ENCODE data around the gene NR2C2AP. TPM values are rescaled to one million over a fixed set of nuclear protein-coding genes. Genes with fewer than 3 reads are reported as not detected.

The NR2C2AP gene
- total RNA-seq, 4 donors from 2014 or later, result 5.0 to 11.6 (median 8.7) TPM

DNA sequence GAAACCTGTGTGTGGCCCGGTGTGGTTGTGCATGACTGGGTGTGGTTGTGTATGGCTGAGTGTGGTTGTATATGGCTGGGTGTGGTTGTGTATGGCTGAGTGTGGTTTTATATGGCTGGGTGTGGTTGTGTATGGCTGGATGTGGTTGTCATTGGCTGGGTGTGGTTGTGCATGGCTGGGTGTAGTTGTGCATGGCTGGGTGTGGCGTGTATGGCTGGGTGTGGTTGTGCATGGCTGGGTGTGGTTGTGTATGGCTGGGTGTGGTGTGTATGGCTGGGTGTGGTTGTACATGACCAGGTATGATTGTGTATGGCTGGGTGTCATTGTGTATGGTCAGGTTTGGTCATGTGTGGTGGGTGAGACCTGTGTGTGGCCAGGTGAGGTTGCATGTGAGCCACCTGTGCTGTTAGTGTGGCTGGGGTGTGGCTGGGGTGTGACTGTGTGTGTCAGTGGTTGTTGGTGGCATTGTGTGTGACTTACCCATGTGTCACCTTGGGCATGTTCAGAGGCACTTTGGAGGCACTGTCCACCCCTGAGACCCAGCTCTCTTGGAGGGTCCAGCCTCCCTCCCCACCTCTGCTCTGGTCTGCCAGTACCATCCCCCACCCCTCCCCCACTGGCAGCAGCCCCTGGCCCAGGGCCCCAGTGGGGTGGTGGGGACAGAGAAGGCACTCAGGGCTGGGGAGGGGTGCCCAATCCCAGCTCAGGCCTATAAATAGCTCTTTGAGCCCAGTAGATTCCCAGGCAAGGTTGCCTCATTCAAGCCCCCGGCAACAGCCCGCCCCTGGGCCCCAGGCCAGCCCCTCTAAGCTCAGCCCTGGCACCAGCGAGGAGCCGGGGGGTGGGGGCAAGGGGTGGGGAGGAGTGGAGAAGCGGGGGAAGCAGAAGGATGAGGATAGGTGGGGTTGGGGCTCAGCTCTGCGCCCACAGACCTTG, 4.7 kb upstream of the NR2C2AP start:
- Histone ChIP-seq H3K9me3 (no peaks in the 10 kb centered on the region), H3K4me1 (peaks cover 0 to under 1% (median 0%) of the 10 kb centered on the region in 4 donors), H3K27me3 (peaks cover 0 to 20% of the 10 kb centered on the region in 2 donors), H3K4me3 (no peak overlapping the region), H3K27ac (peak overlapping the region in 1 of 4 donors; percentile 52), H3K36me3 (no peaks in the 10 kb centered on the region)
- no peak for TF ChIP-seq POLR2A (IDR thresholded peaks at IDR 0.05)
- TF ChIP-seq, protein P1, sequence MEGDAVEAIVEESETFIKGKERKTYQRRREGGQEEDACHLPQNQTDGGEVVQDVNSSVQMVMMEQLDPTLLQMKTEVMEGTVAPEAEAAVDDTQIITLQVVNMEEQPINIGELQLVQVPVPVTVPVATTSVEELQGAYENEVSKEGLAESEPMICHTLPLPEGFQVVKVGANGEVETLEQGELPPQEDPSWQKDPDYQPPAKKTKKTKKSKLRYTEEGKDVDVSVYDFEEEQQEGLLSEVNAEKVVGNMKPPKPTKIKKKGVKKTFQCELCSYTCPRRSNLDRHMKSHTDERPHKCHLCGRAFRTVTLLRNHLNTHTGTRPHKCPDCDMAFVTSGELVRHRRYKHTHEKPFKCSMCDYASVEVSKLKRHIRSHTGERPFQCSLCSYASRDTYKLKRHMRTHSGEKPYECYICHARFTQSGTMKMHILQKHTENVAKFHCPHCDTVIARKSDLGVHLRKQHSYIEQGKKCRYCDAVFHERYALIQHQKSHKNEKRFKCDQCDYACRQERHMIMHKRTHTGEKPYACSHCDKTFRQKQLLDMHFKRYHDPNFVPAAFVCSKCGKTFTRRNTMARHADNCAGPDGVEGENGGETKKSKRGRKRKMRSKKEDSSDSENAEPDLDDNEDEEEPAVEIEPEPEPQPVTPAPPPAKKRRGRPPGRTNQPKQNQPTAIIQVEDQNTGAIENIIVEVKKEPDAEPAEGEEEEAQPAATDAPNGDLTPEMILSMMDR (IDR thresholded peaks at IDR 0.05), result no peak
- no peak for DNase-seq

DNA sequence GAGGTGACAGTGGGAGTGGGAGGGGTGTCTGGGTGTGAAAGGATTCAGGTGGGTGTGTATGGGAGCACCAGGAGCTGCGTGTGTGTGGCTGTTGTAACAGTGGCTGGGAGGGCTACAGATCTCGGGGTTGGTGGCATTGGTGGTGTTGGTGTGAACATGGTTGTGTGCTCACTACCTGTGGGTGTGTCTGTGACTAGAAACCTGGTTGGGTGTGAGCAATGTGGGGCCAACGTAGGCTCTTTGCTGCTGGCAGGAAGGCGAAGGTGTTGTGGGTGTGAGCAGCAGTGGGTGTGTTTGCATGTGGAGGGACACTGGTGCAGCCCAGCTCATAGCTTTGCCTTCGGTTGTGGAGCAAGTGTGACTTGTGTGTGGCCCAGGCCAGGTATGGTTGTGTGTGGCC, 3.7 kb upstream of the NR2C2AP start:
- H3K27me3 ChIP-seq, result peaks cover 0 to 10% of the 10 kb centered on the region in 2 donors

DNA sequence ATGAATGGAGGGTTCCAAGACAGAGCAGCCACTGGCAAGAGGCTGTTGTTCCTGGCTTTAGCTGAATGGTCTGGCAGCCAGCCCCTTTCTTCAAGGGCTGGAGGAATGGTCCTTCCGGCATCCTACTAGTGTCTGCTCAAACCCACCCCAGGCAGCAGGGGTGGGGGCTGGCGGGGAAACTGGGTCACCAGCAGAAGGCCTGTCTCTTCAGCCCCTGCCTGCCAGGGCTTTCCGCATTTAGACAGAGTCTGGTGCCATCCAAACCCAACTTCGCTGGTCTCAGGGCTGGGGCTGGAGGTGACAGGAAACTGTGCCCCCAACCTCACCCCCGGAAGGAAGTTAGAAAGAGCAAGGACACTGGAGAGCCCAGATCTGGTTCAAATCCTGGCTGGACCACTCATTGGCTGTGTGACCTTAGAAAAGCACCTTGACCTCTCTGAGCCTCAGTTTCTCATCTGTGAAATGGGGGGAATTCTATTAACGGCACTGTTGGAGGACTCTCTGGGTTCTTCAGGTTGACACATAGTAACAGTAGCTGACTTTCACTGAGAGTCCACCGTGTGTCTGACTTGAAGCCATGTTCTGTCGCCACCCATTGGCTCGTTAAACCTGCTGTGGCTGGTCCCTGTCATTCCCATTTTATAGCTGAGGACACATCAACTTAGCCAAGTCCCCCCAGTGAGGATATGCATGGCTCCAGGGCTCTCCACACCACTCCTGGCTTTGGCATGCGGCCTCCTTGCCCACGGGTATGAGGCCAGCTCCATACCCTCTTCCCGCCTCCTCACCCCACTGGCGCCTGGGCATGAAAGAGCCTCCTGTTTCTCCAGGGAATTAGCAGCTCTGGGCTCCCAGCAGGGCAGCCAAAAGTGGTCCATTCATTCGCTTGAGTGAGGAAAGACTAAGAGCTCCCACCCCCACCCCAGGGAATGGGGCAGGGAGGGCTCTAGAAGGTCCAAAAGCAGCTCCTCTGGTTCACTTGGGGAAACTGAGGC, 2.5 kb upstream of the NR2C2AP start:
- Histone ChIP-seq H3K4me3 (no peak overlapping the region), H3K9me3 (no peaks in the 10 kb centered on the region)
- no peak for DNase-seq

More for the DNA sequence above, 3.7 kb upstream of the NR2C2AP start:
- H3K27ac ChIP-seq, result no peak overlapping the region
- no peaks in the 10 kb centered on the region for H3K36me3 ChIP-seq
- H3K4me1 ChIP-seq, result peaks cover 0 to 10% (median 5%) of the 10 kb centered on the region in 4 donors
- no peak for TF ChIP-seq POLR2A (IDR thresholded peaks at IDR 0.05)
- TF ChIP-seq, protein P1 (IDR thresholded peaks at IDR 0.05), result no peak
- no peak for DNase-seq
- no peaks in the 10 kb centered on the region for H3K9me3 ChIP-seq
- H3K4me3 ChIP-seq, result no peak overlapping the region

DNA sequence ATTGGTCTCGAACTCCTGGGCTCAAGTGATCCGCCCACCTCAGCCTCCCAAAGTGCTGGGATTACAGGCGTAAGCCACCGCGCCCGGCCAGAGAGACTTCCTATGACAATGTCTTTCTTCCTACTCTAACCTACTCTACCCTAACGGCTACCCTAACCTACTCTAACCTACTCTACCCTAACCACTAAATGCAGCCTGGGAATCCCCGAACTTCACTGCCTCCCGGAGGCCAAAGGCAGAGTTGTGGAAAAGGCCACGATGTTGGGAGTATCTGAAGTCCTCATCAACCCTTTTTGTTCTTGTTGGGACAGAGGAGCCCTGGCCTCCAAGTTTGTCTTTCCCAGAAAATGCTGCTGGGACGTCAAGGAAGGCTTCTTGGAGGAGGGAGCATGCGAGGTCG, 967 bp upstream of the NR2C2AP start:
- peaks cover 0 to 11% (median 0%) of the 10 kb centered on the region in 3 donors for H3K36me3 ChIP-seq
- no peak for TF ChIP-seq POLR2A (IDR thresholded peaks at IDR 0.05)
- peaks cover 0 to 12% (median 5%) of the 10 kb centered on the region in 4 donors for H3K4me1 ChIP-seq
- no peaks in the 10 kb centered on the region for H3K9me3 ChIP-seq
- no peak for DNase-seq
- no peaks in the 10 kb centered on the region for H3K27me3 ChIP-seq
- no peak overlapping the region for H3K27ac ChIP-seq
- no peak overlapping the region for H3K4me3 ChIP-seq

More for the DNA sequence above, 2.5 kb upstream of the NR2C2AP start:
- H3K27ac ChIP-seq, result no peak overlapping the region
- TF ChIP-seq, protein P1 (IDR thresholded peaks at IDR 0.05), result no peak
- no peak for TF ChIP-seq POLR2A (IDR thresholded peaks at IDR 0.05)
- peaks cover 0 to 4% (median 0%) of the 10 kb centered on the region in 3 donors for H3K36me3 ChIP-seq
- H3K27me3 ChIP-seq, result no peaks in the 10 kb centered on the region
- peaks cover 0 to 12% (median 5%) of the 10 kb centered on the region in 4 donors for H3K4me1 ChIP-seq

DNA sequence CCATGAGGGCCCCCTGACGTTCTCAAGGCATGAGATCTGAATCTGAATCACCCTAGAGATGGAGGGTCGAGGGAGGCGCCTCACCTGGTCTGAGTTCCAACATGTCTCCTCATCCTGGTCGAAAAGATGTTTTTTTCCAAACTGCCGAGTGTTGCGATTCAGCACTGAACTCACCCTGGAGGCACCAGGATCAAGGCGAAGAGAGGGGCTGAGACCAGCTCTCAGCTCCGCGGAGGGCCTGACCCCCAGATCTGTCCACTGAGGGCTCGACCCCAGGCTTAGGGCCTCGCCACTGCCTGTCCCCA, 555 bp downstream of the NR2C2AP start:
- TF ChIP-seq, protein P1 (IDR thresholded peaks at IDR 0.05), result no peak
- no peak for TF ChIP-seq POLR2A (IDR thresholded peaks at IDR 0.05)
- Histone ChIP-seq H3K4me3 (peak overlapping the region; percentile 55 to 82 (median 76)), H3K4me1 (peaks cover 0 to 12% (median 5%) of the 10 kb centered on the region in 4 donors), H3K9me3 (no peaks in the 10 kb centered on the region), H3K27ac (peak overlapping the region; percentile 61 to 76 (median 70)), H3K27me3 (no peaks in the 10 kb centered on the region), H3K36me3 (peaks cover 0 to 24% (median 0%) of the 10 kb centered on the region in 3 donors)
- DNase-seq, result no peak

All from Peyer's patch (tissue), 4 donors.